Osteoblast (primary cell): ENCODE data around the gene MRPL37. TPM values are rescaled to one million over a fixed set of nuclear protein-coding genes. Genes with fewer than 3 reads are reported as not detected.

Experiments
- DNase-seq: peaks from one replicate; pipeline ENCODE4 v3.0.0; 2011; ENCODE audit warnings: low spot score, mixed read lengths; ENCODE audit not compliant: insufficient read length; ENCODE audit errors: missing footprints
- H2AFZ ChIP-seq: 2 replicates; pipeline ENCODE4 v1.6.0; 2011; ENCODE audit warnings: mild to moderate bottlenecking, low read length
- H3K27ac ChIP-seq: 2 replicates; pipeline ENCODE4 v1.5.1; 2011; ENCODE audit warnings: mild to moderate bottlenecking, low read depth, low read length, moderate library complexity
- H3K27me3 ChIP-seq: 2 replicates; pipeline ENCODE4 v1.6.0; 2012; ENCODE audit warnings: mild to moderate bottlenecking, control low read depth, inconsistent platforms, low read length, moderate library complexity; ENCODE audit not compliant: insufficient read depth
- H3K36me3 ChIP-seq: 2 replicates; pipeline ENCODE4 v1.5.1; 2011; ENCODE audit warnings: mild to moderate bottlenecking, low read length, control low read depth, moderate library complexity; ENCODE audit not compliant: insufficient read depth
- H3K4me1 ChIP-seq: 2 replicates; pipeline ENCODE4 v1.5.1; 2011; ENCODE audit warnings: mild to moderate bottlenecking, low read length, control low read depth, moderate library complexity; ENCODE audit not compliant: insufficient read depth
- H3K4me2 ChIP-seq: 2 replicates; pipeline ENCODE4 v1.6.0; 2011; ENCODE audit warnings: mild to moderate bottlenecking, low read length; ENCODE audit not compliant: insufficient read depth
- H3K4me3 ChIP-seq: fragments of 200-600 bp; sonication (generic); 3 replicates; pipeline ENCODE4 v1.5.1; 2012; ENCODE audit warnings: mild to moderate bottlenecking, low read length, inconsistent platforms; ENCODE audit not compliant: insufficient read depth
- H3K79me2 ChIP-seq: 2 replicates; pipeline ENCODE4 v1.6.0; 2012; ENCODE audit warnings: mild to moderate bottlenecking, low read length, control low read depth, inconsistent platforms; ENCODE audit not compliant: insufficient read depth
- H3K9me3 ChIP-seq: 2 replicates; pipeline ENCODE4 v1.5.1; 2011; ENCODE audit warnings: low read depth, low read length, control low read depth
- H4K20me1 ChIP-seq: 2 replicates; pipeline ENCODE4 v1.6.0; 2012; ENCODE audit warnings: mild to moderate bottlenecking, low read length, control low read depth; ENCODE audit not compliant: insufficient read depth
- total RNA-seq: library from RNA; depleted of rRNA; stranded (reverse); fragments of >200 nt; gene quantifications from 2 replicates; pipeline ENCODE4 v1.2.3, GENCODE V29; 2012
- TF ChIP-seq, protein P1 (sequence below): IDR thresholded peaks from 2 replicates; pipeline ENCODE4 v1.5.1; 2011; ENCODE audit warnings: mild to moderate bottlenecking, low read depth, low read length, moderate library complexity; ENCODE audit errors: extremely low read depth

The MRPL37 gene
- total RNA-seq, 1 donor: 88.7 TPM

DNA sequence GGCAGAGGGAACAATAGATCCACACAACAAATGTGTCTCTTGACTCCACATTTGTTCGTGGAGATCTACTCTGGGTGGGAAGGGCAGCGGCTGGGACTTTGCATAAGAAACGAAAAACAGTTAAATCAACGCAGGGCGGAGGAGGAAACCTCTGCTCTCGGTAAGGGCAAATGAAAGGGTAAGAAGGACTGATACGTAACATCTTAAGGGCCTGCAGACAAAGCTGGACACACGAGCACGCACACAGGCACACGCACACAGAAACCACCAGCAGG is 57.3 kb downstream of the MRPL37 start:
- Histone ChIP-seq H3K27me3 (no peaks in the 10 kb centered on the region), H3K4me1 (peaks cover 26% of the 10 kb centered on the region), H3K79me2 (no peaks in the 10 kb centered on the region), H4K20me1 (peaks cover 3% of the 10 kb centered on the region), H3K27ac (no peak overlapping the region), H3K4me3 (no peak overlapping the region), H3K9me3 (no peaks in the 10 kb centered on the region), H3K36me3 (no peaks in the 10 kb centered on the region), H3K4me2 (no peak overlapping the region), H2AFZ (no peak overlapping the region)
- TF ChIP-seq, protein P1, sequence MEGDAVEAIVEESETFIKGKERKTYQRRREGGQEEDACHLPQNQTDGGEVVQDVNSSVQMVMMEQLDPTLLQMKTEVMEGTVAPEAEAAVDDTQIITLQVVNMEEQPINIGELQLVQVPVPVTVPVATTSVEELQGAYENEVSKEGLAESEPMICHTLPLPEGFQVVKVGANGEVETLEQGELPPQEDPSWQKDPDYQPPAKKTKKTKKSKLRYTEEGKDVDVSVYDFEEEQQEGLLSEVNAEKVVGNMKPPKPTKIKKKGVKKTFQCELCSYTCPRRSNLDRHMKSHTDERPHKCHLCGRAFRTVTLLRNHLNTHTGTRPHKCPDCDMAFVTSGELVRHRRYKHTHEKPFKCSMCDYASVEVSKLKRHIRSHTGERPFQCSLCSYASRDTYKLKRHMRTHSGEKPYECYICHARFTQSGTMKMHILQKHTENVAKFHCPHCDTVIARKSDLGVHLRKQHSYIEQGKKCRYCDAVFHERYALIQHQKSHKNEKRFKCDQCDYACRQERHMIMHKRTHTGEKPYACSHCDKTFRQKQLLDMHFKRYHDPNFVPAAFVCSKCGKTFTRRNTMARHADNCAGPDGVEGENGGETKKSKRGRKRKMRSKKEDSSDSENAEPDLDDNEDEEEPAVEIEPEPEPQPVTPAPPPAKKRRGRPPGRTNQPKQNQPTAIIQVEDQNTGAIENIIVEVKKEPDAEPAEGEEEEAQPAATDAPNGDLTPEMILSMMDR: no peak
- DNase-seq: no peak

DNA sequence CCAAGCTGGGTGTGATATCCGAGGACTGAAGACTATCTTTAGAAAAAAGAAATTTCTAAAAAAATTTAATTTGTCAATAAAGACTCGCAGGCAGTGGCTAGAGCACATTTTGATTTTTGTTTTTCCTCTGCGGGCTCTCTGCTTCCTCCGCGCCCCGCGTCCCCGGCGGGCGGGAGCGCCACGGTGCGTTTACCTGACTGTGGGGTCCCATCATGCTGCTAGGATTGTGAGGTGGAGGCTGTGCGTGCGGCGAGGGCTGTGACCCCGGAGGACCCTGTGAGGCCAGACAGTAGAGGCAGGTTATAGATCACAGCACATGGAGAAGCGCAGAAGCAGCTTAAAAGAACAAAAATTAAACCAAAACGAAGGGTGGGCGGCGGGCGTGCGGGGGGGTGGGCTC is 57.9 kb downstream of the MRPL37 start:
- Histone ChIP-seq H3K4me3 (no peak overlapping the region), H3K4me2 (no peak overlapping the region), H3K4me1 (peaks cover 22% of the 10 kb centered on the region), H4K20me1 (peaks cover under 1% of the 10 kb centered on the region), H3K27ac (no peak overlapping the region), H3K9me3 (no peaks in the 10 kb centered on the region), H3K79me2 (no peaks in the 10 kb centered on the region), H2AFZ (no peak overlapping the region), H3K27me3 (no peaks in the 10 kb centered on the region), H3K36me3 (no peaks in the 10 kb centered on the region)
- TF ChIP-seq, protein P1: no peak
- no peak for DNase-seq

DNA sequence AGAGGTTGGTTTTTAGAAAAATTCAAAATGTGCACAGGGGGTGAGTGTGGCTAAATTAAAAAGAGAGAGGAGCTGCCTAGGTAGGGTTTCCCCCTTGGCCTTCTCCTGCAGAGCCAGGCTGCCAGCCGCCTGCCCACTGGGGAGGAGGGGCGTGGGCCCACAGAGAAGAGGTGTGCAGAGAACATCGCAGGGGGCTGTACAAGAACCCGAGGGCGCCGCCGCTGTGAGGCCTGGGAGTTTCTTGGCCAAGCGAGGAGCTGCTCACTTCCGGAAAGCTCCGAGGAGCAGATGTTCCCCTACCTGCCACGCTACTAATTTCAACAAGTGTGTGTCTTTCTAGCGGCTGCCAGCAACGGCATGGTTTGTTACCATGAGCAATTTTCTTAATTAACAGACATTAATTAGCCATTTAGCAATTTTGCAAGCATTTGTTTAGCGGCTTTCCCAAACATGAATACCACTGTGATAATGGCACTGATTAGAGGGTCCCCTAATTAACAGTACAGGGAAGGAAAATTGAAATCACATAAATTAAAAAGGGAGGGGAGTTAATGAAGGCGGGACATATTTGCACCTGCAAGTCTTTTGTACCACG is 59.7 kb downstream of the MRPL37 start:
- Histone ChIP-seq H3K4me2 (no peak overlapping the region), H3K4me1 (peaks cover 6% of the 10 kb centered on the region), H3K27me3 (no peaks in the 10 kb centered on the region), H3K4me3 (no peak overlapping the region), H4K20me1 (no peaks in the 10 kb centered on the region), H3K79me2 (no peaks in the 10 kb centered on the region), H3K27ac (no peak overlapping the region), H2AFZ (no peak overlapping the region), H3K9me3 (no peaks in the 10 kb centered on the region), H3K36me3 (no peaks in the 10 kb centered on the region)
- TF ChIP-seq, protein P1: no peak
- DNase-seq: no peak

DNA sequence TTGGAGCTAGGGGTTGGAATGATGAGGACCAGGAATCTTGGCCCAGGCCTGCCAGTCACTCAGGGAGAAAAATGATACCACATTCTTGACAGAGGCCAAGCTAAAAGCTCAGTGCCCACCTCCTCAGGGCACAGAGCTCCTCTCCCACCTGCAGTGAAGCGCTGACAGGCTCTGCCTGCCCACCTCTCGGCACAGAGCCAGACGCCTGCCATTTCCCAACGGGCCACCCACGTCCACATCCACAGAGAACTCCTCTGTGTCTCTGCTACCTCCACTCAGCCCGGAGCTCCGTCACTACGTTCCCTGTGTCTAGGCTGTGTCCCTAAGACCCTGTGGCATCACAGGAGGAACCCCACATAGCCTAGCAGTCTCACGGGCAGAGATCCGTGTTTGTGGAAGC is 60.8 kb downstream of the MRPL37 start:
- peaks cover 6% of the 10 kb centered on the region for H4K20me1 ChIP-seq
- H3K9me3 ChIP-seq: no peaks in the 10 kb centered on the region
- DNase-seq: no peak
- no peak overlapping the region for H3K4me3 ChIP-seq
- no peaks in the 10 kb centered on the region for H3K4me1 ChIP-seq
- no peaks in the 10 kb centered on the region for H3K27me3 ChIP-seq
- H3K4me2 ChIP-seq: no peak overlapping the region
- no peak overlapping the region for H3K27ac ChIP-seq
- no peak overlapping the region for H2AFZ ChIP-seq
- H3K36me3 ChIP-seq: no peaks in the 10 kb centered on the region
- TF ChIP-seq, protein P1: no peak
- no peaks in the 10 kb centered on the region for H3K79me2 ChIP-seq
